ENCODE data around the gene VDAC1. TPM values are rescaled to one million over a fixed set of nuclear protein-coding genes. Genes with fewer than 3 reads are reported as not detected.

The VDAC1 gene
- total RNA-seq, 2 donors from 2014 or later: 202 to 226 TPM

DNA sequence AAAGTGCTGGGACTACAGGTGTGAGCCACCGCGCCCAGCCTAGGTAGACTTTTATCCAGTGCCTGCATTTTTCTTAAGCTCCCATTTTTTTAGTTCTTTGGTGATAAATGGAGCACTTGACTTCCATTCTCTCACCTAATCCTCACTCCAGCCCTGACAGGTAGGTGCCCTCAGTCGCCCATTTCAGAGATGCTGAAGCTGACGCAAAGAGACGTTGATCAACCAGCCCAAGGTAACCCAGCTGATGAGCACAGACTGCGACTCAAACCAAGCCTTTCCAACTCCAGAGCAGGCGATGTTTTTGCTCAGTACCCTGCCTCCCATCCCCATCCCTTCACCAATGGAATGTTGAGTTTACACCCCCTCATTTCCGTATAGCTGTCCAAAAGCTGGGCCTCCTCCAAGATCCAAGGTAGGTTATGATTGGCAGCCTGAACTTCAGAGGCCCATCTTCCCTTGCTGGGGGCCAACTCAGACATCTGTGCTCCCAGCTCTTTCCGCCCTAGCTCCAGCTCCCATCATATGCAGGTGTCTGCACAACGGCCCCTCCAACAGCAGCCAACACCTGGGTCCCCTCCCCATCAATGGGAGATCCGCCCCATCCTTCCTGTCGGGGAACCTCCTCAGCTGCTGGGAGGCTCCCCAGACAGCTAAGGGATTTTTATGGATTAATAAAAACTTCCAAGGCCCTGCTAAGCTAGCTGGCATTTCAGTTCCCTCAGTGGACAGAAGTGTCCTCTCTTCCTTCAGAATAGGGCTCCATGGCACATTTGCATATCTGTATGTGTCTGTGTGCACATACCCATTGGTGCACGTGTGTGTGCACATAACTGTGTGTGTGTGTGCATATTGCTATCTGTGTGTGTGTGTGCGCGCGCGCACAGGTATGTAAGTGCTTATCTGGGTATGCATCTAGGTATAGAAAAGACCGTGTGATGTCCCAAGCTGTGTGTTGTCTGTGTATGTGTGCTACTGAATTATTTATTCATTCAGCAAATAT is 39.3 kb upstream of the VDAC1 start:
- H3K9ac ChIP-seq (ENCODE audit: extremely low read depth, low read length, poor library complexity, severe bottlenecking): no peak overlapping the region
- peaks cover 2% of the 10 kb centered on the region for H3K9me3 Mint-ChIP-seq
- H3K4me3 ChIP-seq (ENCODE audit: low read length): no peak overlapping the region
- no peak for DNase-seq
- H3K36me3 Mint-ChIP-seq (ENCODE audit: low read depth): no peaks in the 10 kb centered on the region
- H3K27ac ChIP-seq (ENCODE audit: low read depth, low read length): no peak overlapping the region
- H3K36me3 ChIP-seq (ENCODE audit: control insufficient read depth, insufficient read depth, low read length): no peaks in the 10 kb centered on the region
- no peaks in the 10 kb centered on the region for H3K27me3 ChIP-seq (ENCODE audit: control insufficient read depth, insufficient read depth, low read length, poor library complexity, severe bottlenecking)
- 86 to 93% methylated on average over 10 to 17 of the region's 18 CpGs for WGBS, 2 experiments (ENCODE audit: insufficient coverage in 1 of 2, insufficient read length in 1 of 2)
- H3K27ac Mint-ChIP-seq: no peak overlapping the region
- H3K4me3 Mint-ChIP-seq: no peak overlapping the region
- H3K27me3 Mint-ChIP-seq (ENCODE audit: insufficient read depth): peaks cover 4% of the 10 kb centered on the region
- H3K4me1 Mint-ChIP-seq: peaks cover 13% of the 10 kb centered on the region
- no peaks in the 10 kb centered on the region for H3K4me1 ChIP-seq (ENCODE audit: control insufficient read depth, insufficient read depth, low read length)
- TF ChIP-seq, protein P1, sequence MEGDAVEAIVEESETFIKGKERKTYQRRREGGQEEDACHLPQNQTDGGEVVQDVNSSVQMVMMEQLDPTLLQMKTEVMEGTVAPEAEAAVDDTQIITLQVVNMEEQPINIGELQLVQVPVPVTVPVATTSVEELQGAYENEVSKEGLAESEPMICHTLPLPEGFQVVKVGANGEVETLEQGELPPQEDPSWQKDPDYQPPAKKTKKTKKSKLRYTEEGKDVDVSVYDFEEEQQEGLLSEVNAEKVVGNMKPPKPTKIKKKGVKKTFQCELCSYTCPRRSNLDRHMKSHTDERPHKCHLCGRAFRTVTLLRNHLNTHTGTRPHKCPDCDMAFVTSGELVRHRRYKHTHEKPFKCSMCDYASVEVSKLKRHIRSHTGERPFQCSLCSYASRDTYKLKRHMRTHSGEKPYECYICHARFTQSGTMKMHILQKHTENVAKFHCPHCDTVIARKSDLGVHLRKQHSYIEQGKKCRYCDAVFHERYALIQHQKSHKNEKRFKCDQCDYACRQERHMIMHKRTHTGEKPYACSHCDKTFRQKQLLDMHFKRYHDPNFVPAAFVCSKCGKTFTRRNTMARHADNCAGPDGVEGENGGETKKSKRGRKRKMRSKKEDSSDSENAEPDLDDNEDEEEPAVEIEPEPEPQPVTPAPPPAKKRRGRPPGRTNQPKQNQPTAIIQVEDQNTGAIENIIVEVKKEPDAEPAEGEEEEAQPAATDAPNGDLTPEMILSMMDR (conservative IDR thresholded peaks at IDR 0.05): no peak
- no peaks in the 10 kb centered on the region for H3K9me3 ChIP-seq (ENCODE audit: control insufficient read depth, low read length)

DNA sequence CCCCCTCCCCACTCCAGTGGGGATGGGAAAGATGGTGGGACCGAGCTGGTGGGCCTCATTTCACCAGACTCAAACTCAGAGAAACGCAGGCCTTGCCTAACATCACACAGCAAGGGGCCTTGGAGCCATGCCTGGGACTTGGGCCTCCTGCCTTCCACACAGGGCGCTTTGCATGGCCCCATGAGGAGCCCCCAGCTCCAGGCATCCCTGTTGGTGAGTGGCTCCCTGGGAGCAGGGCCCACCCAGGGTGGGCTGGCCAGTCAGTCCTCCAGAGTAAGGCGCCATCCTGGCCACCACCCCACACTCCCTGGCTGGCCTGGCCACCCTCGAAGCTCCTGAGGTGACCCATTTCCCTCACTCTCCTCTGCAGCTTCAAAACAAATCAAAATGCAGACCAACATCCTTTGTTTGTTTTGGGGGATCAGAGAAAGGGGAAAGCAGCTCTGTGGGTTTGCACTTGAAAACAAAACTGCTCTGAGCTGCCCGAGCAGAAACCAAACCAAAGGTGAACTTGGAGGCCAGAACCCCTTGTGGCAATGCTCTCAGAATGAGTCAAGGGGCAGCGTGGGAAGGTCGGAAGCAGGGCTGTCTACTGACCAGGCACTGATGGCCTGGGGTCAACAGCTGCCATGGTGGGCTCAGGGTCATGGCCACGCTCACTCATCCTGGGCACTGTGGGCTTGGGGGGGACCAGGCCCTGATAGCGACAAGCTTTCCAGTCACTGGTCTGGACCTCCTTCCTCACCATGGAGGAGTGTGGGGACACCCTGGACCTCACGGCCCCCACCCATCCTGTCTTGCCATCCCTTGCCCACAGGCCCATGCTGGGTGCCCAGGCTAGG is 37.0 kb upstream of the VDAC1 start:
- Mint-ChIP-seq H3K27ac (no peak overlapping the region), H3K4me1 (peaks cover 11% of the 10 kb centered on the region), H3K36me3 (ENCODE audit: low read depth) (no peaks in the 10 kb centered on the region), H3K9me3 (peaks cover 2% of the 10 kb centered on the region), H3K27me3 (ENCODE audit: insufficient read depth) (peaks cover 4% of the 10 kb centered on the region), H3K4me3 (no peak overlapping the region)
- TF ChIP-seq, protein P1 (conservative IDR thresholded peaks at IDR 0.05): no peak
- Histone ChIP-seq H3K27ac (ENCODE audit: low read depth, low read length) (no peak overlapping the region), H3K36me3 (ENCODE audit: control insufficient read depth, insufficient read depth, low read length) (no peaks in the 10 kb centered on the region), H3K27me3 (ENCODE audit: control insufficient read depth, insufficient read depth, low read length, poor library complexity, severe bottlenecking) (no peaks in the 10 kb centered on the region), H3K4me3 (ENCODE audit: low read length) (no peak overlapping the region), H3K4me1 (ENCODE audit: control insufficient read depth, insufficient read depth, low read length) (no peaks in the 10 kb centered on the region), H3K9me3 (ENCODE audit: control insufficient read depth, low read length) (no peaks in the 10 kb centered on the region), H3K9ac (ENCODE audit: extremely low read depth, low read length, poor library complexity, severe bottlenecking) (no peak overlapping the region)
- no peak for DNase-seq
- WGBS, 2 experiments (ENCODE audit: insufficient coverage in 1 of 2, insufficient read length in 1 of 2): 90 to 100% methylated on average over 4 to 11 of the region's 11 CpGs

DNA sequence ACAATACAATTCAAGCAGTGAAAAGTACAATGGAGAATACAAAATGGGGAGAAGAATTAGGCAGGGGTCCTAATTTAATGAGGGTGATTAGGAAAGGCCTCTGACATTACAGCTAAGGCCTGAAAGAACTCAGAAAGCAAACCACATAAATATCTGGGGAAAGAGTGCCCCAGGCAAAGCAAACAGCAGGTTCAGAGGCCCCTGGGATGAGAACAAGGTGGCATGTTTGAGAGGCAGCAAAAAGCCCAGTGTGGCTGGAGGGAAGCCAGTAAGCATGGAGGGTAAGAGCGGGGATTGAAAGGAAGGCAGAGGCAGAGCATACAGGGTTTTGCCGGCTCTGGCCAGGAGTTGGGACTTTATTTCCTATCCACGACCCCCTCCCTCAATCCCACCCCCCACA is 33.4 kb upstream of the VDAC1 start:
- 71% methylated on average over 2 of the region's 3 CpGs; no CpG with 5 or more reads in 1 of the 2 experiments for WGBS, 2 experiments (ENCODE audit: insufficient coverage in 1 of 2, insufficient read length in 1 of 2)
- no peak overlapping the region for H3K27ac Mint-ChIP-seq
- H3K4me3 Mint-ChIP-seq: no peak overlapping the region
- Histone ChIP-seq H3K27ac (ENCODE audit: low read depth, low read length) (no peak overlapping the region), H3K4me3 (ENCODE audit: low read length) (no peak overlapping the region), H3K27me3 (ENCODE audit: control insufficient read depth, insufficient read depth, low read length, poor library complexity, severe bottlenecking) (no peaks in the 10 kb centered on the region), H3K9me3 (ENCODE audit: control insufficient read depth, low read length) (no peaks in the 10 kb centered on the region), H3K9ac (ENCODE audit: extremely low read depth, low read length, poor library complexity, severe bottlenecking) (no peak overlapping the region), H3K4me1 (ENCODE audit: control insufficient read depth, insufficient read depth, low read length) (no peaks in the 10 kb centered on the region), H3K36me3 (ENCODE audit: control insufficient read depth, insufficient read depth, low read length) (no peaks in the 10 kb centered on the region)
- peaks cover 2% of the 10 kb centered on the region for H3K9me3 Mint-ChIP-seq
- no peaks in the 10 kb centered on the region for H3K27me3 Mint-ChIP-seq (ENCODE audit: insufficient read depth)
- TF ChIP-seq, protein P1 (conservative IDR thresholded peaks at IDR 0.05): no peak
- H3K4me1 Mint-ChIP-seq: peaks cover 8% of the 10 kb centered on the region
- no peak for DNase-seq
- H3K36me3 Mint-ChIP-seq (ENCODE audit: low read depth): no peaks in the 10 kb centered on the region
